Measurements from ENCODE around the gene USP25. TPM values are rescaled to one million over a fixed set of nuclear protein-coding genes. Genes with fewer than 3 reads are reported as not detected.

Gene USP25
- total and polyA plus RNA-seq, 8 donors: 8.2 to 91.6 (median 25.5) TPM

- TF ChIP-seq, protein P1, sequence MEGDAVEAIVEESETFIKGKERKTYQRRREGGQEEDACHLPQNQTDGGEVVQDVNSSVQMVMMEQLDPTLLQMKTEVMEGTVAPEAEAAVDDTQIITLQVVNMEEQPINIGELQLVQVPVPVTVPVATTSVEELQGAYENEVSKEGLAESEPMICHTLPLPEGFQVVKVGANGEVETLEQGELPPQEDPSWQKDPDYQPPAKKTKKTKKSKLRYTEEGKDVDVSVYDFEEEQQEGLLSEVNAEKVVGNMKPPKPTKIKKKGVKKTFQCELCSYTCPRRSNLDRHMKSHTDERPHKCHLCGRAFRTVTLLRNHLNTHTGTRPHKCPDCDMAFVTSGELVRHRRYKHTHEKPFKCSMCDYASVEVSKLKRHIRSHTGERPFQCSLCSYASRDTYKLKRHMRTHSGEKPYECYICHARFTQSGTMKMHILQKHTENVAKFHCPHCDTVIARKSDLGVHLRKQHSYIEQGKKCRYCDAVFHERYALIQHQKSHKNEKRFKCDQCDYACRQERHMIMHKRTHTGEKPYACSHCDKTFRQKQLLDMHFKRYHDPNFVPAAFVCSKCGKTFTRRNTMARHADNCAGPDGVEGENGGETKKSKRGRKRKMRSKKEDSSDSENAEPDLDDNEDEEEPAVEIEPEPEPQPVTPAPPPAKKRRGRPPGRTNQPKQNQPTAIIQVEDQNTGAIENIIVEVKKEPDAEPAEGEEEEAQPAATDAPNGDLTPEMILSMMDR (IDR thresholded peaks at IDR 0.05): no peak
- TF ChIP-seq POLR2AphosphoS5 (IDR thresholded peaks at IDR 0.05) (no peak), POLR2A (IDR thresholded peaks at IDR 0.05) (no peak), EP300 (IDR thresholded peaks at IDR 0.05) (no peak)
- Histone ChIP-seq H3K27ac (no peak overlapping the region), H3K27me3 (no peaks in the 10 kb centered on the region), H3K9me3 (no peaks in the 10 kb centered on the region), H3K4me1 (no peaks in the 10 kb centered on the region), H3K36me3 (no peaks in the 10 kb centered on the region), H3K4me3 (no peak overlapping the region)
- no peak for DNase-seq
- 40 to 67% (median 60%) methylated on average over 2 of the region's 2 CpGs for WGBS, 5 donors
- intact Hi-C loops (cut with DNase I; ENCODE audit: low total_unique reads): no loop called here
Observed at GRCh38 chr21:15928196-15928595, 198.4 kb downstream of the USP25 start.

GRCh38 chr21:15928686-15929425 is 199.1 kb downstream of the USP25 start:
- no peaks in the 10 kb centered on the region for H3K27me3 ChIP-seq
- H3K4me1 ChIP-seq: no peaks in the 10 kb centered on the region
- 55 to 67% (median 56%) methylated on average over 4 of the region's 4 CpGs for WGBS, 5 donors
- no peaks in the 10 kb centered on the region for H3K36me3 ChIP-seq
- DNase-seq: no peak
- H3K4me3 ChIP-seq: no peak overlapping the region
- no peak overlapping the region for H3K27ac ChIP-seq
- TF ChIP-seq EP300 (IDR thresholded peaks at IDR 0.05) (no peak), POLR2A (IDR thresholded peaks at IDR 0.05) (no peak), POLR2AphosphoS5 (IDR thresholded peaks at IDR 0.05) (no peak)
- TF ChIP-seq, protein P1 (IDR thresholded peaks at IDR 0.05): no peak
- no peaks in the 10 kb centered on the region for H3K9me3 ChIP-seq
- intact Hi-C loops (cut with DNase I; ENCODE audit: low total_unique reads): no loop called here

DNA sequence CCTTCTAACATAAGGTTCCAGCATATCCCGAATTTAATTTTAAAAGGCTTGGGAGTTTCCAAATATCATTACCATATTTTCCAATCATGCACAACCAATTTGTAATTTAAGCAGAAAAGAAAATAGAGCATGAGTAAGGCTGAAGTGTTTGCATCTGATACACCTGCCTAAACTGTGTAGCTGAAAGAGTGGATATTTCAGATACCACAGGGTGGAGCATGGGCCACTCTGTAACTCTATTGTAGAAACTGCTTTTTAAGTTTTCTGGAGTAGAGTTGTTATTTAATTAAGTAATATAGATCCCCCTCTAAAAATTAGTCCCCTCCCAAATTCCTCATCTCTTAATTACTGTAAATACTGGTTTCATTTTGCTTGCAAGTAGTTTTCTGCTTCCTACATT is 199.8 kb downstream of the USP25 start:
- intact Hi-C loops (cut with DNase I; ENCODE audit: low total_unique reads): no loop called here
- H3K36me3 ChIP-seq: no peaks in the 10 kb centered on the region
- no peaks in the 10 kb centered on the region for H3K9me3 ChIP-seq
- TF ChIP-seq, protein P1 (IDR thresholded peaks at IDR 0.05): no peak
- TF ChIP-seq EP300 (IDR thresholded peaks at IDR 0.05): no peak
- no peak for TF ChIP-seq POLR2AphosphoS5 (IDR thresholded peaks at IDR 0.05)
- H3K27ac ChIP-seq: no peak overlapping the region
- WGBS, 5 donors: 71 to 92% (median 83%) methylated on average over 1 of the region's 1 CpG
- H3K27me3 ChIP-seq: no peaks in the 10 kb centered on the region
- no peaks in the 10 kb centered on the region for H3K4me1 ChIP-seq
- no peak overlapping the region for H3K4me3 ChIP-seq
- DNase-seq: no peak
